Measurements from ENCODE around the gene AASS. TPM values are rescaled to one million over a fixed set of nuclear protein-coding genes. Genes with fewer than 3 reads are reported as not detected.

AASS gene
- total RNA-seq, 4 donors from 2014 or later: 5.5 to 42.7 (median 20.1) TPM

- intact Hi-C loops (cut with DNase I): no loop called here
- TF ChIP-seq POLR2A (IDR thresholded peaks at IDR 0.05) (no peak), CTCF (IDR thresholded peaks at IDR 0.05) (no peak)
- Histone ChIP-seq H3K27ac (no peak overlapping the region), H3K27me3 (no peaks in the 10 kb centered on the region), H3K4me1 (peaks cover 0 to 9% (median 0%) of the 10 kb centered on the region in 3 donors), H3K36me3 (peaks cover 0 to 27% (median 0%) of the 10 kb centered on the region in 3 donors), H3K9me3 (no peaks in the 10 kb centered on the region), H3K4me3 (no peak overlapping the region)
- DNase-seq: no peak
- WGBS, 2 donors: 25 to 50% methylated on average over 3 of the region's 3 CpGs
Measured at GRCh38 chr7:122040147-122040546, 103.9 kb downstream of the AASS start.

- TF ChIP-seq CTCF (IDR thresholded peaks at IDR 0.05) (no peak), POLR2A (IDR thresholded peaks at IDR 0.05) (no peak)
- Histone ChIP-seq H3K4me1 (peaks cover 0 to 9% (median 0%) of the 10 kb centered on the region in 3 donors), H3K27ac (no peak overlapping the region), H3K36me3 (peaks cover 0 to 20% (median 0%) of the 10 kb centered on the region in 3 donors), H3K9me3 (no peaks in the 10 kb centered on the region), H3K27me3 (no peaks in the 10 kb centered on the region), H3K4me3 (no peak overlapping the region)
- WGBS, 2 donors: 57 to 70% methylated on average over 3 of the region's 3 CpGs
- intact Hi-C loops (cut with DNase I): no loop called here
- DNase-seq: no peak
Measured at GRCh38 chr7:122038904-122039303, 105.1 kb downstream of the AASS start.

- 59 to 89% methylated on average over 3 of the region's 3 CpGs for WGBS, 2 donors
- TF ChIP-seq POLR2A (IDR thresholded peaks at IDR 0.05) (no peak), CTCF (IDR thresholded peaks at IDR 0.05) (no peak)
Measured at GRCh38 chr7:122038134-122038533, 105.9 kb downstream of the AASS start.

GRCh38 chr7:122035876-122036275, 108.2 kb downstream of the AASS start:
- intact Hi-C loops (cut with DNase I): no loop called here
- peaks cover 0 to 9% (median 0%) of the 10 kb centered on the region in 3 donors for H3K4me1 ChIP-seq
- H3K4me3 ChIP-seq: no peak overlapping the region
- H3K9me3 ChIP-seq: no peaks in the 10 kb centered on the region
- no peak for DNase-seq
- WGBS, 2 donors: 81 to 87% methylated on average over 1 of the region's 1 CpG
- H3K36me3 ChIP-seq: peaks cover 0 to 7% (median 0%) of the 10 kb centered on the region in 3 donors
- TF ChIP-seq CTCF (IDR thresholded peaks at IDR 0.05): no peak
- no peak for TF ChIP-seq POLR2A (IDR thresholded peaks at IDR 0.05)
- no peak overlapping the region for H3K27ac ChIP-seq
- H3K27me3 ChIP-seq: no peaks in the 10 kb centered on the region

More at GRCh38 chr7:122038134-122038533, 105.9 kb downstream of the AASS start:
- Histone ChIP-seq H3K9me3 (no peaks in the 10 kb centered on the region), H3K27me3 (no peaks in the 10 kb centered on the region), H3K27ac (no peak overlapping the region), H3K4me1 (peaks cover 0 to 9% (median 0%) of the 10 kb centered on the region in 3 donors), H3K36me3 (peaks cover 0 to 13% (median 0%) of the 10 kb centered on the region in 3 donors), H3K4me3 (no peak overlapping the region)
- DNase-seq: no peak
- intact Hi-C loops (cut with DNase I): no loop called here

GRCh38 chr7:122033641-122034040, 110.4 kb downstream of the AASS start:
- WGBS, 2 donors: 76 to 85% methylated on average over 1 of the region's 1 CpG
- H3K27ac ChIP-seq: no peak overlapping the region
- DNase-seq: no peak
- TF ChIP-seq CTCF (IDR thresholded peaks at IDR 0.05) (no peak), POLR2A (IDR thresholded peaks at IDR 0.05) (no peak)
- H3K36me3 ChIP-seq: peaks cover 0 to 7% (median 0%) of the 10 kb centered on the region in 3 donors
- no peak overlapping the region for H3K4me3 ChIP-seq
- intact Hi-C loops (cut with DNase I): no loop called here
- H3K27me3 ChIP-seq: no peaks in the 10 kb centered on the region
- no peaks in the 10 kb centered on the region for H3K4me1 ChIP-seq
- no peaks in the 10 kb centered on the region for H3K9me3 ChIP-seq
